ENCODE measurements around the gene STARD13. TPM values are rescaled to one million over a fixed set of nuclear protein-coding genes. Genes with fewer than 3 reads are reported as not detected.
"Not testable (repeated sequence)": the region's sequence is repeated elsewhere in the genome, so short reads cannot be mapped to it uniquely, and the experiment has no call there.

STARD13 gene
- total and polyA plus RNA-seq, 2 donors (not counting 1 experiment from before 2014, with no cell fraction given): 0.06 to 0.22 TPM

DNA sequence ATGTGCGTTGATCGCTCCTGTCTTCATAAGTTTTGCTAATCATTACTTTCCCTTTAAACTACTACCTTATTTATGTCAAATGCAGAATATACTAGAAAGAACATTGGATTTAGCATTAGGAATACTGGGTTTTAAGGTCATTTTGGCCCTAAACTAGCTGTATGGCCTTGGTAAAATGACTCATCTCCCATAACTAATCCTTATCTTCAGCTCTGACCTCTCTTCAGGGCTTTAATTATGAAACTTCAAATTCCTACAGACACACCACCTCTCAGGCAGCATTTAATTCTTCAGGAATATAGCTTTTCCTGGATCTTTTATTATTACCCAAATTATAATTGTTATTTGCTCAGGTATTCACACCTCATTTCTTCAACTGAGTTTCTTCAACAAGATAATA, 121.2 kb downstream of the STARD13 start:
- ChIA-PET CTCF (no interaction called here), POLR2A (no interaction called here)
- Histone ChIP-seq H3K79me2 (ENCODE audit: control insufficient read depth, insufficient read depth, low read length) (no peaks in the 10 kb centered on the region), H3K4me2 (replicated peaks; ENCODE audit: low read depth, low read length, poor library complexity, severe bottlenecking) (no peak overlapping the region), H3K4me1 (ENCODE audit: control insufficient read depth in 2 of 2, insufficient read depth in 2 of 2, low read length in 2 of 2) (no peaks in the 10 kb centered on the region), H3K27me3 (replicated peaks in 1 of 4; ENCODE audit: control extremely low read depth in 1 of 4, control insufficient read depth in 3 of 4, insufficient read depth in 4 of 4, low read length in 3 of 4) (no peaks in the 10 kb centered on the region), H2AFZ (ENCODE audit: insufficient read depth, low read depth, low read length, poor library complexity, severe bottlenecking) (no peak overlapping the region), H3K36me3 (replicated peaks in 1 of 2; ENCODE audit: control extremely low read depth in 1 of 2, control insufficient read depth in 1 of 2, extremely low read depth in 1 of 2, insufficient read depth in 2 of 2, low read length in 1 of 2) (no peaks in the 10 kb centered on the region), H3K9ac (ENCODE audit: low read length) (no peak overlapping the region), H3K9me3 (ENCODE audit: control extremely low read depth in 1 of 3, control insufficient read depth in 2 of 3, insufficient read depth in 1 of 3, low read length in 2 of 3) (peaks cover 0 to 5% (median 2%) of the 10 kb centered on the region in 3 donors), H3K27ac (ENCODE audit: low read length in 2 of 2) (no peak overlapping the region), H3K4me3 (ENCODE audit: control extremely low read depth in 1 of 5, extremely low read depth in 1 of 5, insufficient read depth in 1 of 5, low read depth in 2 of 5, low read length in 4 of 5) (no peak overlapping the region), H4K20me1 (ENCODE audit: control insufficient read depth, insufficient read depth, low read length, poor library complexity, severe bottlenecking) (no peaks in the 10 kb centered on the region)
- Mint-ChIP-seq H3K4me1 (no peaks in the 10 kb centered on the region), H3K9me3 (ENCODE audit: insufficient read depth) (peaks cover 5% of the 10 kb centered on the region), H3K27ac (no peak overlapping the region), H3K27me3 (peaks cover 7% of the 10 kb centered on the region), H3K4me3 (no peak overlapping the region)
- intact Hi-C loops (cut with micrococcal nuclease): no loop called here
- DNase-seq (no peak), ATAC-seq (ENCODE audit: low read depth) (no peak)
- TF ChIP-seq CTCF (IDR thresholded peaks at IDR 0.05): no peak
- no peak for TF ChIP-seq EZH2 (IDR thresholded peaks at IDR 0.05; ENCODE audit: borderline replicate concordance, insufficient read depth, low read depth, low read length, poor library complexity, severe bottlenecking)
- WGBS (ENCODE audit: insufficient coverage): no CpG with 5 or more reads among the region's 2 CpGs

- H2AFZ ChIP-seq (ENCODE audit: insufficient read depth, low read depth, low read length, poor library complexity, severe bottlenecking); H3K27ac ChIP-seq (ENCODE audit: low read length in 2 of 2); H3K36me3 ChIP-seq (replicated peaks in 1 of 2; ENCODE audit: control extremely low read depth in 1 of 2, control insufficient read depth in 1 of 2, extremely low read depth in 1 of 2, insufficient read depth in 2 of 2, low read length in 1 of 2); H3K9me3 Mint-ChIP-seq (ENCODE audit: insufficient read depth); CTCF ChIA-PET; H4K20me1 ChIP-seq (ENCODE audit: control insufficient read depth, insufficient read depth, low read length, poor library complexity, severe bottlenecking); intact Hi-C loops (cut with micrococcal nuclease); H3K9me3 ChIP-seq (ENCODE audit: control extremely low read depth in 1 of 3, control insufficient read depth in 2 of 3, insufficient read depth in 1 of 3, low read length in 2 of 3); H3K4me1 Mint-ChIP-seq; H3K4me2 ChIP-seq (replicated peaks; ENCODE audit: low read depth, low read length, poor library complexity, severe bottlenecking); H3K4me3 ChIP-seq (ENCODE audit: control extremely low read depth in 1 of 5, extremely low read depth in 1 of 5, insufficient read depth in 1 of 5, low read depth in 2 of 5, low read length in 4 of 5); DNase-seq; H3K27me3 Mint-ChIP-seq; ATAC-seq (ENCODE audit: low read depth); H3K4me3 Mint-ChIP-seq; H3K9ac ChIP-seq (ENCODE audit: low read length); H3K4me1 ChIP-seq (ENCODE audit: control insufficient read depth in 2 of 2, insufficient read depth in 2 of 2, low read length in 2 of 2); H3K79me2 ChIP-seq (ENCODE audit: control insufficient read depth, insufficient read depth, low read length); H3K27ac Mint-ChIP-seq; H3K27me3 ChIP-seq (replicated peaks in 1 of 4; ENCODE audit: control extremely low read depth in 1 of 4, control insufficient read depth in 3 of 4, insufficient read depth in 4 of 4, low read length in 3 of 4); POLR2A ChIA-PET: not testable (repeated sequence)
- WGBS (ENCODE audit: insufficient coverage): no CpG with 5 or more reads among the region's 2 CpGs
These were observed 122.8 kb downstream of the STARD13 start for GRCh38 chr13:33162725-33163124.

Data from B cell (primary cell).